ENCODE data around the gene RGS10.

GRCh38 chr10:119465085-119465484, 77.4 kb downstream of the RGS10 start:
- no peak for TF ChIP-seq EP300 (IDR thresholded peaks at IDR 0.05)
- no peak for TF ChIP-seq POLR2A (IDR thresholded peaks at IDR 0.05)
- TF ChIP-seq, protein P1, sequence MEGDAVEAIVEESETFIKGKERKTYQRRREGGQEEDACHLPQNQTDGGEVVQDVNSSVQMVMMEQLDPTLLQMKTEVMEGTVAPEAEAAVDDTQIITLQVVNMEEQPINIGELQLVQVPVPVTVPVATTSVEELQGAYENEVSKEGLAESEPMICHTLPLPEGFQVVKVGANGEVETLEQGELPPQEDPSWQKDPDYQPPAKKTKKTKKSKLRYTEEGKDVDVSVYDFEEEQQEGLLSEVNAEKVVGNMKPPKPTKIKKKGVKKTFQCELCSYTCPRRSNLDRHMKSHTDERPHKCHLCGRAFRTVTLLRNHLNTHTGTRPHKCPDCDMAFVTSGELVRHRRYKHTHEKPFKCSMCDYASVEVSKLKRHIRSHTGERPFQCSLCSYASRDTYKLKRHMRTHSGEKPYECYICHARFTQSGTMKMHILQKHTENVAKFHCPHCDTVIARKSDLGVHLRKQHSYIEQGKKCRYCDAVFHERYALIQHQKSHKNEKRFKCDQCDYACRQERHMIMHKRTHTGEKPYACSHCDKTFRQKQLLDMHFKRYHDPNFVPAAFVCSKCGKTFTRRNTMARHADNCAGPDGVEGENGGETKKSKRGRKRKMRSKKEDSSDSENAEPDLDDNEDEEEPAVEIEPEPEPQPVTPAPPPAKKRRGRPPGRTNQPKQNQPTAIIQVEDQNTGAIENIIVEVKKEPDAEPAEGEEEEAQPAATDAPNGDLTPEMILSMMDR (IDR thresholded peaks at IDR 0.05) = no peak

Data from upper lobe of left lung (tissue), 4 donors.